AG04449 (cell line): ENCODE measurements around the gene SYCP1.

Experiments used
- CTCF ChIA-PET: fragments of 350-600 bp; formaldehyde crosslinking; extraction: SDS; loops from one replicate; lab custom pipeline; 2021; ENCODE audit warnings: antibody characterized with exemption; lab: Yijun Ruan, JAX
- POLR2A ChIA-PET: fragments of 400-600, 350-600 bp; formaldehyde crosslinking; extraction: SDS; loops from one replicate; lab custom pipeline; 2020; ENCODE audit warnings: antibody characterized with exemption, inconsistent platforms; lab: Yijun Ruan, JAX
- DNase-seq: peaks from one replicate; pipeline ENCODE4 v3.0.0-alpha.2; 2010; ENCODE audit warnings: low read depth, low spot score
- H3K4me3 ChIP-seq: 2 replicates; pipeline ENCODE4 v1.5.1; 2011; ENCODE audit warnings: low read depth, mild to moderate bottlenecking, control low read depth, low read length
- TF ChIP-seq, protein P1 (sequence below): IDR thresholded peaks from one replicate; pipeline ENCODE4 v1.5.1; 2011; ENCODE audit warnings: mild to moderate bottlenecking, moderate library complexity, low read length, control low read depth, inconsistent platforms; ENCODE audit not compliant: insufficient read depth; ENCODE audit errors: missing control alignments

Gene SYCP1

GRCh38 chr1:114832057-114832456 is 22.6 kb upstream of the SYCP1 start:
- H3K4me3 ChIP-seq: no peak overlapping the region
- ChIA-PET POLR2A (no interaction called here), CTCF (no interaction called here)
- TF ChIP-seq, protein P1, sequence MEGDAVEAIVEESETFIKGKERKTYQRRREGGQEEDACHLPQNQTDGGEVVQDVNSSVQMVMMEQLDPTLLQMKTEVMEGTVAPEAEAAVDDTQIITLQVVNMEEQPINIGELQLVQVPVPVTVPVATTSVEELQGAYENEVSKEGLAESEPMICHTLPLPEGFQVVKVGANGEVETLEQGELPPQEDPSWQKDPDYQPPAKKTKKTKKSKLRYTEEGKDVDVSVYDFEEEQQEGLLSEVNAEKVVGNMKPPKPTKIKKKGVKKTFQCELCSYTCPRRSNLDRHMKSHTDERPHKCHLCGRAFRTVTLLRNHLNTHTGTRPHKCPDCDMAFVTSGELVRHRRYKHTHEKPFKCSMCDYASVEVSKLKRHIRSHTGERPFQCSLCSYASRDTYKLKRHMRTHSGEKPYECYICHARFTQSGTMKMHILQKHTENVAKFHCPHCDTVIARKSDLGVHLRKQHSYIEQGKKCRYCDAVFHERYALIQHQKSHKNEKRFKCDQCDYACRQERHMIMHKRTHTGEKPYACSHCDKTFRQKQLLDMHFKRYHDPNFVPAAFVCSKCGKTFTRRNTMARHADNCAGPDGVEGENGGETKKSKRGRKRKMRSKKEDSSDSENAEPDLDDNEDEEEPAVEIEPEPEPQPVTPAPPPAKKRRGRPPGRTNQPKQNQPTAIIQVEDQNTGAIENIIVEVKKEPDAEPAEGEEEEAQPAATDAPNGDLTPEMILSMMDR: no peak
- no peak for DNase-seq

DNA sequence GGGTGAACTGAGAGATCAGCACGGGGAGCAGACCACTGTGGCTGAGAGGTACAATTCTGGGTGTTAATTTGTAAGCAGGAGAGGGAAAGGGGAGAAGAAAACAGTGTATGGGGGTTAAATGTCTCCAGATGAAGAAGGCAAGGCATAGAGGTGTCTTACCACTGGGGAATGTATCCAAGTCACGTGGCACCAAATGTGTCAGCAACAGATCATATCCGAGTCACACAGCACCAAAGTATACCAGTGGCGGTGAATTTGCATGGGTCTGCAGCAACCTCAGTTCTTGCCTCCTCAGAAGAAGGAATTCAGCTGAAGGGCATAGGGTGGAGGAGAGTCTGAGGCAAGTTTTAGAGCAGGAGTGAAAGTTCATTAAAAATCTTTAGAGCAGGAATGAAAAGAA is 21.2 kb upstream of the SYCP1 start:
- POLR2A ChIA-PET: no interaction called here
- CTCF ChIA-PET: no interaction called here
- no peak for DNase-seq
- H3K4me3 ChIP-seq: no peak overlapping the region
- TF ChIP-seq, protein P1: no peak

DNA sequence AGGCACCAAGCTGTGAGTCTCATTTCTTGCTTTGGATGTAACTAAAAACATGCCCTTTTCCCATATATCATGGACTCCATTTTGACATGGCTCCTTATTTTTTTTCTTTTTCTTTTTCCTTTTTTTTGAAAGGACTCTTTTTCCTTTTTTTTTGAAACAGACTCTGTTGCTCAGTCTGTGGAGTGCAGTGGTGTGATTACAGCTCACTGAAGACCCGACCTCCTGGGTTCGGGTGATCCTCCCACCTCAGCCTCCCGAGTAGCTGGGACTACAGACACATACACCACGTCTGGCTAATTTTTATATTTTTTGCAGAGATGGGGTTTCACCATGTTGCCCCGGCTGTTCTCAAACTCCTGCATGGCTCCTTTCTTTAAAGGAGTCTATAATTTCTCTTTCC is 10.4 kb upstream of the SYCP1 start:
- H3K4me3 ChIP-seq: no peak overlapping the region
- ChIA-PET CTCF (no interaction called here), POLR2A (no interaction called here)
- TF ChIP-seq, protein P1: no peak
- DNase-seq: no peak

GRCh38 chr1:114853584-114853983 is 1.1 kb upstream of the SYCP1 start:
- no peak for DNase-seq
- no peak overlapping the region for H3K4me3 ChIP-seq
- ChIA-PET CTCF (no interaction called here), POLR2A (no interaction called here)
- TF ChIP-seq, protein P1: no peak

GRCh38 chr1:114861384-114861783 is 6.7 kb downstream of the SYCP1 start:
- TF ChIP-seq, protein P1: no peak
- ChIA-PET CTCF (no interaction called here), POLR2A (no interaction called here)
- no peak for DNase-seq
- no peak overlapping the region for H3K4me3 ChIP-seq

DNA sequence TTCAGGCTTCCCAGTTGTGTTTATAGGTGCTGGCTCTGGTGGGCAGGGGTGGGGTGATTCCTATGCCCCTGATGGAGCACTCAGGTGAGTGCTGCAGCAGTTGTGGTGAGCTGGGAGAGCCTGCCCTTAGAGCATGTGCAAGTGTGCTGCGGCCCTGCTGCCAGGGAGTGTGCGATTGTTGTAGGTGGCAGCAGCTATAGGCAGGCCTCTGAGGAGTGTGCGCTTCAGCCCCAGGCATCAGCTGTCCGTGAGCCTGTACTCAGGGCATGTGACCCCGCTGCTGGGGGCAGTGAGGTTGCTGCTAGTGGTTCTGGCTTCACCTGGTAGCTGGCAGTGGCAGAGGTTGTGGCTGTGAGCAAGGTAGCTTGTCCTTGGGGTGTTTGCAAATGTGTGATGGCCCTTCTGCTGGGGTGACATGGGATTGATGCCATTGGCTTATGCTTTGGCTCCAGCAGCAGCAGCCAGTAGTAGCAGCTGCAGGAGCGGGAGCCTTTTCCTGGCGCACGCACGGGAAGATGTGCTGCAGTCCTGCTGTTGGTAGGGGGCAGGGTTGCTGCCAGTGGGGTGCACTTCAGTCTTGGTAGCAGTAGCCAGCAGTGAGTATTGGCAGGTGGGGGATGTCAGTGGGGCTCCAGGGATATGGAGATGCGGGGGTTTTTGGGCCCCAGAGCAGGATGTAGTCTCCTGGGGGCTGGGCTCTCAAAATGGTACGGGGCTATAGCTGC is 37.7 kb downstream of the SYCP1 start:
- DNase-seq: no peak
- CTCF ChIA-PET: no interaction called here
- TF ChIP-seq, protein P1: no peak
- H3K4me3 ChIP-seq: no peak overlapping the region
- POLR2A ChIA-PET: no interaction called here
